CD4-positive, CD25-positive, alpha-beta regulatory T cell (primary cell): ENCODE results near the gene TMTC4. TPM values are rescaled to one million over a fixed set of nuclear protein-coding genes. Genes with fewer than 3 reads are reported as not detected.
"Not testable (repeated sequence)": the region's sequence is repeated elsewhere in the genome, so short reads cannot be mapped to it uniquely, and the experiment has no call there.

ENCODE experiments used
- ATAC-seq, 2 donors: fragments of 150-1000 bp; cut with Tn5 transposase; one replicate each; pipeline ENCODE4 v1.10.0; 2021; ENCODE audit warnings: low read depth in 2 of 2, moderate number of reproducible peaks in 2 of 2, moderate library complexity in 1 of 2
- DNase-seq, 3 donors: peaks; one replicate each; pipeline versions ENCODE4 v3.0.0 to v3.0.0-alpha.2; 2012 to 2022; ENCODE audit warnings: mixed read lengths in 1 of 3
- H3K27ac ChIP-seq: one replicate; pipeline ENCODE4 v1.7.0; 2013; ENCODE audit warnings: mild to moderate bottlenecking, low read length; ENCODE audit not compliant: insufficient read depth, poor library complexity, severe bottlenecking
- H3K27me3 ChIP-seq: one replicate; pipeline ENCODE4 v1.7.0; 2013; ENCODE audit warnings: low read length; ENCODE audit not compliant: control insufficient read depth, insufficient read depth
- H3K36me3 ChIP-seq: one replicate; pipeline ENCODE4 v1.7.0; 2013; ENCODE audit warnings: mild to moderate bottlenecking, low read length, moderate library complexity; ENCODE audit not compliant: control insufficient read depth, insufficient read depth
- H3K4me1 ChIP-seq: 2 replicates; pipeline ENCODE4 v1.7.0; 2013; ENCODE audit warnings: mild to moderate bottlenecking, low read length; ENCODE audit not compliant: insufficient read depth, control insufficient read depth, poor library complexity, severe bottlenecking
- H3K4me3 ChIP-seq: one replicate; pipeline ENCODE4 v1.7.0; 2013; ENCODE audit warnings: low read depth, mild to moderate bottlenecking, low read length, moderate library complexity
- H3K9me3 ChIP-seq, 2 experiments: 1 replicate in 1 of 2; 2 replicates in 1 of 2; pipeline ENCODE4 v1.7.0; 2013; ENCODE audit warnings: low read length in 2 of 2, mild to moderate bottlenecking in 1 of 2, moderate library complexity in 1 of 2; ENCODE audit not compliant: control insufficient read depth in 2 of 2
- H3K27ac Mint-ChIP-seq, 3 donors: one replicate each; pipeline ENCODE4 v1.8.0; 2020 to 2022; ENCODE audit warnings: mild to moderate bottlenecking in 3 of 3, mixed read lengths in 3 of 3, moderate library complexity in 2 of 3
- H3K27me3 Mint-ChIP-seq: one replicate; pipeline ENCODE4 v1.8.0; 2022; ENCODE audit warnings: mild to moderate bottlenecking, mixed read lengths
- H3K36me3 Mint-ChIP-seq: one replicate; pipeline ENCODE4 v1.8.0; 2020; ENCODE audit warnings: mixed read lengths
- H3K4me1 Mint-ChIP-seq, 4 donors: one replicate each; pipeline ENCODE4 v1.8.0; 2020 to 2022; ENCODE audit warnings: mixed read lengths in 4 of 4, mild to moderate bottlenecking in 1 of 4
- H3K4me3 Mint-ChIP-seq, 4 donors: one replicate each; pipeline ENCODE4 v1.8.0; 2020 to 2022; ENCODE audit warnings: mild to moderate bottlenecking in 4 of 4, mixed read lengths in 4 of 4, moderate library complexity in 3 of 4
- H3K9me3 Mint-ChIP-seq, 7 donors: one replicate each; pipeline ENCODE4 v1.8.0; 2020 to 2022; ENCODE audit warnings: mixed read lengths in 7 of 7, mild to moderate bottlenecking in 3 of 7, moderate library complexity in 2 of 7
- polyA plus RNA-seq, 4 donors: library from polyadenylated mRNA; unstranded; fragments of 300-500 nt; fragmentation: Illumina TruSeq; gene quantifications; one replicate each; pipeline ENCODE4 v1.2.3, GENCODE V29; 2021
- total RNA-seq: library from RNA; stranded (reverse); gene quantifications from one replicate; pipeline ENCODE4 v1.2.3, GENCODE V29; 2022

The TMTC4 gene
- total and polyA plus RNA-seq, 5 donors from 2014 or later: 2.5 to 10.5 (median 5.3) TPM

- ATAC-seq (no peak), DNase-seq (no peak)
- peaks cover 8% of the 10 kb centered on the region for H3K36me3 ChIP-seq
- Mint-ChIP-seq H3K9me3 (peaks cover 0 to 1% (median 0%) of the 10 kb centered on the region in 7 donors), H3K36me3 (peaks cover 29% of the 10 kb centered on the region), H3K4me3 (no peak overlapping the region), H3K27ac (peak overlapping the region in 1 of 3 donors; percentile 28), H3K4me1 (peaks cover 15 to 29% (median 23%) of the 10 kb centered on the region in 4 donors), H3K27me3 (no peaks in the 10 kb centered on the region)
- H3K9me3 ChIP-seq: no peaks in the 10 kb centered on the region
- peaks cover 5% of the 10 kb centered on the region for H3K4me1 ChIP-seq
- no peak overlapping the region for H3K4me3 ChIP-seq
- H3K27ac ChIP-seq: no peak overlapping the region
- no peaks in the 10 kb centered on the region for H3K27me3 ChIP-seq
Measured at GRCh38 chr13:100620792-100621191, 53.8 kb downstream of the TMTC4 start.

GRCh38 chr13:100619940-100620339 is 54.7 kb downstream of the TMTC4 start:
- Mint-ChIP-seq H3K4me3 (peak overlapping the region in 1 of 4 donors; percentile 50), H3K36me3 (peaks cover 26% of the 10 kb centered on the region), H3K27ac (peak overlapping the region; percentile 28 to 80 (median 70)), H3K9me3 (peaks cover 0 to 1% (median 0%) of the 10 kb centered on the region in 7 donors), H3K4me1 (peaks cover 15 to 28% (median 23%) of the 10 kb centered on the region in 4 donors), H3K27me3 (no peaks in the 10 kb centered on the region)
- H3K27ac ChIP-seq: no peak overlapping the region
- DNase-seq (peak in 1 of 3 donors; percentile 51), ATAC-seq (peak; percentile 52 to 78)
- H3K4me3 ChIP-seq: peak overlapping the region; percentile 54
- no peaks in the 10 kb centered on the region for H3K9me3 ChIP-seq
- H3K27me3 ChIP-seq: no peaks in the 10 kb centered on the region
- peaks cover 5% of the 10 kb centered on the region for H3K4me1 ChIP-seq
- peaks cover 5% of the 10 kb centered on the region for H3K36me3 ChIP-seq

GRCh38 chr13:100618897-100619296 is 55.7 kb downstream of the TMTC4 start:
- H3K27me3 Mint-ChIP-seq, DNase-seq, H3K9me3 ChIP-seq, H3K4me3 ChIP-seq, H3K4me3 Mint-ChIP-seq, ATAC-seq, H3K27ac ChIP-seq, H3K36me3 ChIP-seq, H3K4me1 ChIP-seq, H3K9me3 Mint-ChIP-seq, H3K27ac Mint-ChIP-seq, H3K27me3 ChIP-seq: not testable (repeated sequence)
- H3K4me1 Mint-ChIP-seq: peaks cover 13 to 26% (median 20%) of the 10 kb centered on the region in 4 donors
- peaks cover 20% of the 10 kb centered on the region for H3K36me3 Mint-ChIP-seq

- Histone ChIP-seq H3K4me1 (peaks cover 10% of the 10 kb centered on the region), H3K27me3 (no peaks in the 10 kb centered on the region), H3K36me3 (peaks cover 2% of the 10 kb centered on the region), H3K9me3 (no peaks in the 10 kb centered on the region), H3K27ac (no peak overlapping the region), H3K4me3 (no peak overlapping the region)
- H3K27me3 Mint-ChIP-seq: no peaks in the 10 kb centered on the region
- H3K4me3 Mint-ChIP-seq: no peak overlapping the region
- DNase-seq (no peak), ATAC-seq (no peak)
- H3K4me1 Mint-ChIP-seq: peaks cover 18 to 39% (median 34%) of the 10 kb centered on the region in 4 donors
- H3K36me3 Mint-ChIP-seq: peaks cover 23% of the 10 kb centered on the region
- peak overlapping the region in 1 of 3 donors; percentile 71 for H3K27ac Mint-ChIP-seq
- peaks cover 0 to 1% (median 0%) of the 10 kb centered on the region in 7 donors for H3K9me3 Mint-ChIP-seq
Measured at GRCh38 chr13:100613031-100613430, 61.6 kb downstream of the TMTC4 start.

- Mint-ChIP-seq H3K4me1 (peaks cover 18 to 36% (median 31%) of the 10 kb centered on the region in 4 donors), H3K36me3 (peaks cover 31% of the 10 kb centered on the region), H3K27ac (peak overlapping the region in 2 of 3 donors; percentile 53 to 71), H3K9me3 (peaks cover 0 to 1% (median 0%) of the 10 kb centered on the region in 7 donors), H3K4me3 (no peak overlapping the region), H3K27me3 (no peaks in the 10 kb centered on the region)
- Histone ChIP-seq H3K4me3 (no peak overlapping the region), H3K27me3 (no peaks in the 10 kb centered on the region), H3K27ac (no peak overlapping the region), H3K9me3 (no peaks in the 10 kb centered on the region), H3K36me3 (peaks cover 2% of the 10 kb centered on the region), H3K4me1 (peaks cover 10% of the 10 kb centered on the region)
- ATAC-seq: no peak
- DNase-seq: no peak
Measured at GRCh38 chr13:100611678-100612492, 62.7 kb downstream of the TMTC4 start.

- Histone ChIP-seq H3K4me3 (no peak overlapping the region), H3K4me1 (peaks cover 10% of the 10 kb centered on the region), H3K36me3 (peaks cover 6% of the 10 kb centered on the region), H3K27me3 (no peaks in the 10 kb centered on the region), H3K9me3 (no peaks in the 10 kb centered on the region), H3K27ac (no peak overlapping the region)
- Mint-ChIP-seq H3K4me1 (peaks cover 15 to 32% (median 28%) of the 10 kb centered on the region in 4 donors), H3K27me3 (no peaks in the 10 kb centered on the region), H3K27ac (peak overlapping the region in 1 of 3 donors; percentile 41), H3K9me3 (no peaks in the 10 kb centered on the region), H3K36me3 (peaks cover 37% of the 10 kb centered on the region), H3K4me3 (no peak overlapping the region)
- DNase-seq: no peak
- ATAC-seq: no peak
Measured at GRCh38 chr13:100610391-100611347, 63.9 kb downstream of the TMTC4 start.

GRCh38 chr13:100608906-100609305 is 65.7 kb downstream of the TMTC4 start:
- ATAC-seq: peak; percentile 95
- Histone ChIP-seq H3K4me1 (peaks cover 10% of the 10 kb centered on the region), H3K36me3 (peaks cover 6% of the 10 kb centered on the region)

More at GRCh38 chr13:100608906-100609305, 65.7 kb downstream of the TMTC4 start:
- Mint-ChIP-seq H3K4me1 (peaks cover 15 to 32% (median 28%) of the 10 kb centered on the region in 4 donors), H3K27ac (peak overlapping the region; percentile 79 to 90 (median 87)), H3K9me3 (no peaks in the 10 kb centered on the region), H3K36me3 (peaks cover 49% of the 10 kb centered on the region), H3K27me3 (no peaks in the 10 kb centered on the region), H3K4me3 (peak overlapping the region in 3 of 4 donors; percentile 3 to 54 (median 45))
- Histone ChIP-seq H3K4me3 (peak overlapping the region; percentile 1), H3K9me3 (no peaks in the 10 kb centered on the region), H3K27ac (peak overlapping the region; percentile 35), H3K27me3 (no peaks in the 10 kb centered on the region)
- peak in 2 of 3 donors; percentile 14 to 86 for DNase-seq
